Cerebellar cortex (tissue), 1 donor: Measurements from ENCODE around the gene SBF2.
"Not testable (repeated sequence)": the region's sequence is repeated elsewhere in the genome, so short reads cannot be mapped to it uniquely, and the experiment has no call there.

Source experiments
- DNase-seq: peaks from one replicate; pipeline ENCODE4 v3.0.0-alpha.2; 2015; ENCODE audit warnings: low spot score

SBF2 gene

GRCh38 chr11:10012068-10012467 lies 282.0 kb downstream of the SBF2 start:
- DNase-seq = no peak

DNA sequence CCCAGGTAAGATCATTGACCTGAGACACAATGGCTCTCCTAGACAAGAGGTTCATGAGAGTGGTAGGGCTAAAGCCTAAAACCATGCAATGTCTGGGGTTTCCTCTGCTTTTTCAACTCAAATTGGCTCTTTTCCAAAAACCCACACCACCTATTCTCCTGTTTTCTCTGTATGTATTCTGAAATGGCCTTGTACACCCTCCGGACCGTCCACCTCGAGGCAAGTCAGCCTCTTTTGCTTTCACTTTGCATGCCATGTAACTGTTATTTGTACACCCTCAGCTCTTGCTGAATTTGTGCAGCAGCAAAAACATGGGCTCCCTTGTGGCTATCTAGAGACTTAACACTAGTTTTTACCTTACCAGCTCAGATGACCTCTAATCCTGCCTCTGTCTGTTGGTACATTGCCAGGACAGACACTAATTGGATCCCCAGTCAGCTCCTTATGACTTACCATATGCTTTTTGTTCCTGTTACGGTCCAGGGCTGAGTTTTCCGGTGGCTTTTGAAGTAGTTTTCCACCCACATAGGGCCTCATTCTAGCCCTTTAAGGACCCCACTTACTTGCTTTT lies 288.0 kb downstream of the SBF2 start:
- DNase-seq = no peak

DNA sequence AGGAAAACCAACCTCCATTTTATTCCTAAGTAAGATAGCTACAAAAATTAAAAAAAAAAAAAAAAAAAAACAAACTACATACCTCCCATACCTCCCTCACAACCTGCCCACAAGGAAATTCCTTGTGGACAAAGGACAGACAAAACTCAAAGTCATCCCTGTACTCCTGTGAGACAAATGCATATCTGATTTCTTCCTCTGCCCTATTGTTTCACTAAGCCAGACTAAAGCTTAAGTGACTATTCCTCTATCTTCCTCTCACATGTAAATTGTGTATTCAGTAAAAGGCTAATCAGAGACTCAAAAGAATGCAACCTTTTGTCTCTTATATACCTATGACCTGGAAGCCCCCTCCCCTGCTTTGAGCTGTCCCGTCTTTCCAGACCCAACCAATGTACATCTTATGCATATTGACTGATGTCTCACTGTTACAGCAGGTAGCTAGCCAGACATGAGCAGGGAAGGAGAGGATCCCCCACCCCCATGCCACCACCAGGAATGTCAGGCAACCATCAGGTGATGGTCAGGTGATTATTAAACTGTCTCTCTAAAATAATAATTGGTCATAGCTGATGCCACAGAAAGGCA lies 289.4 kb downstream of the SBF2 start:
- no peak for DNase-seq

- DNase-seq = no peak
Observed at GRCh38 chr11:10002221-10002620, 291.8 kb downstream of the SBF2 start.

- DNase-seq = no peak
Observed at GRCh38 chr11:9992306-9992705, 301.7 kb downstream of the SBF2 start.

GRCh38 chr11:9990221-9990973 lies 303.6 kb downstream of the SBF2 start:
- no peak for DNase-seq

DNA sequence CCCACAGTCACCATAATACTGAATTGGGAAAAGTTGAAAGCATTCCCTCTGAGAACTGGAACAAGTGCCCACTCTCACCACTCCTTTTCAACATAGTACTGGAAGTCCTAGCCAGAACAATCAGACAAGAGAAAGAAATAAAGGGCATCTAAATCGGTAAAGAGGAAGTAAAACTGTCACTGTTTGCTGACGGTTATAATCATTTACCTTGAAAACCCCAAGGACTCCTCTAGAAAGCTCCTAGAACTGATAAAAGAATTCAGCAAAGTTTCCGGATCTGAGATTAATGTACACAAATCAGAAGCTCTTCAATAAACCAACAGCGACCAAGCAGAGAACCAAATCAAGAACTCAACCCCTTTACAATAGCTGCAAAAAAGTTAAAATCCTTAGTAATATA lies 306.7 kb downstream of the SBF2 start:
- not testable (repeated sequence) for DNase-seq

DNA sequence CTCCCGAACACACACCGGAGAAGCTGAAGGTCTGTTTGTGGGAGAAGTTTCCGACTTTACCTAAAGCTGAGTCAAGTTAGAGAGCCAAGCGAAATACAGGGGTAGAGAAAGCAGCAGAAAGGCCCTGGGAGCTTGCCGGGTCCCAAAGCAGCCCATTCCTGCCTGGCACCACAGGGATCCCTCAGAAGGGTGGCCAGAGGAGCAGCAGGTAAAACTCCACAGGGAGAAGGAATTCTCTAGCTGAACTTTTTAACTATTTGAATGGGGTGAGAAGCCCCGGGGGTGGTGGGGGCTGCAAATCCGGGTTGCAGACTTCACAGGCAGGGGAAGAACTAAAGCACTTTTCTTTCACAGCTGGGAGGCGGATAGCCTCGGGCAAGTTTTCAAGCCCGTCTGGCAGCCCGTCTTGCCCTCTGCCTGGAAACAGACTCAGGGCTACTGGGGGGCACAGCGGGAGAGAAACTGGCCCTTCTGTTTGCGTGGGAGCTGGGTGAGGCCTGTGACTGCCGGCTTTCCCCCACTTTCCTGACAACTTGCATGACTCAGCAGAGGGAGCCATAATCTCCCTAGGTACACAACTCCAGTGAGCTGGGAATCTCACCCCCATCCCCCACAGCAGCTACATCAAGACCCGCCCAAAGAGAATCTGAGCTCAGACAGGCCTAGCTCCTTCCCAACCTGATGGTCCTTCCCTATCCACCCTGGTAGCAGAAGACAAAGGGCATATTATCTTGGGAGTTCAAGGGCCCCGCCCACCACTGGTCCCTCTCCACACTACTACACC lies 311.0 kb downstream of the SBF2 start:
- DNase-seq = no peak

- DNase-seq = no peak
Observed at GRCh38 chr11:9982127-9982795, 311.8 kb downstream of the SBF2 start.

GRCh38 chr11:9980931-9981330 lies 313.1 kb downstream of the SBF2 start:
- DNase-seq = no peak

GRCh38 chr11:9977554-9977953 lies 316.5 kb downstream of the SBF2 start:
- no peak for DNase-seq

DNA sequence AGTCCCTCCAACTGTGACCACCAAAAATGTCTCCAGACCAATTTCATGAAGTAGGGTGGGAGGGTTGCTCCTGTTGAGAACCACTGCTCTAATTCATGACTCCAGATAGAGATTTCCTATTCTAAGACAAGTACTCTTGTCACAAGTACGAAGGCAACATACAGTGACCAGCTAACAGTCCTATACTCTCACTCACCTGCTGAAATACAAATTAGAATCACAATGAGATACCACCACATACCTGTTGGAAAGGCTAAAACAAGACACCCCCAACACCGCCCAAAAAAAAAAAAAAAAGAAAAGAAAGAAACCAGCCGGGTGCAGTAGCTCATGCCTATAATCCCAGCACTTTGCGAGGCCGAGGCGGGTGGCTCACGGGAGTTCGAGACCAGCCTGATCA lies 319.6 kb downstream of the SBF2 start:
- DNase-seq = peak; percentile 13

- no peak for DNase-seq
Observed at GRCh38 chr11:9973921-9974320, 320.1 kb downstream of the SBF2 start.

GRCh38 chr11:9972989-9973388 lies 321.0 kb downstream of the SBF2 start:
- peak; percentile 66 for DNase-seq

GRCh38 chr11:9971894-9972293 lies 322.1 kb downstream of the SBF2 start:
- DNase-seq = no peak

GRCh38 chr11:9969068-9969467 lies 325.0 kb downstream of the SBF2 start:
- DNase-seq = no peak

GRCh38 chr11:9962722-9963121 lies 331.3 kb downstream of the SBF2 start:
- no peak for DNase-seq

DNA sequence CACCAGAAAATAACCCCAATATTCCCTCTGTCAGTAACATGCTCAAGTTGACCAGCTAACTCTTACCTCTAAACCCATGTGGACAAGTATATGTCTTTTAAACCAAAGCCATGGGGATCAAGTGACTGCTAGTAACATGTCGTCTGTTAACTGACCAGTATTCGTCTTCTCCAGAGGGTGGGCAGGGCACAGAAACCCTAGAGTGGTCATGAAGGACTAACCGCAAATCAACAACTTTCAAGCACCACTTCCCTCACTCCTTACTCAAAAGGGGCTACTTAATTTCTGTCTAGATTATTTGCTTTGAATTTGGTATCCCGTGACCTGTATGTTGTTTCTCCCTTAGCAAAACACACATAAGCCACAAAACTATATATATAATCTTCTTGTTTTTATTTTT lies 336.9 kb downstream of the SBF2 start:
- no peak for DNase-seq

DNA sequence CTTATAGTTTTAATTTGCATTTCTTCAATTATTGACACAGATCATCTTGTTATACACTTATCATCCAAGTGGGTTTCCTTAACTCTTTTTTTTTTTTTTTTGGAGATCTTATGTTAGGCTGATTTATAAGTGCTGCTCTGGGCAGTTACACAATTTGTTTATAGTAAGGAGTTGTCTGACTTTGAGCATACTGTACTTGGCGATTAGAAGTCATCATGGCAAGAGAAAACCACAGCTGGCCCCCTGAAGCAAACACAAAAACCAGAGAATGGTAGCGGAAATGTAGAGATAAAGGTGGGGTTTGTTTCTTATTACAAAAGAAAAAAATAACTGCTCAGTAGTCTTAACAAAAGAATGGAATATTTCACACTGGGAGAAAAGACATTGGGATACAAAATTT lies 337.5 kb downstream of the SBF2 start:
- DNase-seq = no peak

DNA sequence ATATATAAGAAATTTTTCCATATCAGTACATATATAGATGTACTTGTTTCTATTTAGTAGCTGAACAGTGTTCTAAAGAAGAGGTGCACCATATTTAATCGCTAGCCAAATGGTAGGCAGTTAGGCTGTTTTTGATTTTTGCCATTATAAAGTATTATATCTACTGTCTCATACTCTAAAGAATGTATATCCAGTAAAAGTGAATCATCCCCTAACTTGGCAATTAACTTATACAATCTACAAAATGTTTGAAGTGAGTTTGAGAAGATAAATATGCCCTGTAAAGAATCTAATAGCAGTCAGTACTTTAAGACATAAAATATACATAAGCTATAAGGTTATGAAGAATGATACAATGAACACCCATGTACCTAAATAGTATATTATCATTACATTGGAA lies 338.6 kb downstream of the SBF2 start:
- no peak for DNase-seq

DNA sequence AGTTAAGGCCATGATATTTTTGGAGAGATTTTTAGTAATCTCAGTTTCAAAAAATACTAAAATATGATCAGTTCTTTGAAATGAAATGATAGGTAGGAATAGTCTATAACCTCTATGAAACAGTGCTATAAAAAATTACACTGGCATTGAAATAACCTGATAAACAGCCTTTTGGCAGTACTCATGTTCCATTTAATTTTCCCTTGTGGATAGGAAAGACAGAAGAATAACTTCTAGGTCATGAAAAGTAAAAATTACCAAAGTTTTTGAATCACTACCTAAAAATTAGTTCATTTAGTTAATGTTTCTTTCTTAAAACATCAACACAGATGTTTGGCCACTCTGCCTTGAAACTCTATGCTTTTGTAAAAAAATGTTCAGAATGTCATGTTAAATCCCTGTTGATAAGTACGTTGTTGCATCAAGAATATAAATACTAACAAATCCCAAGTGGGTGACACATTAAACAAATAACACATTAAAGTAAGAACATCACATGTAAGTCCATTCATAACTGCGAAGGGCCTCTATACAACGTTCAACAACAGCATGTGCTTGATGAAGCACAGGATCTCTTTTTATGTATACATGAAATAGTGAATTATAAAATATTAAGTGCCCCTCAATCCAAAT lies 339.9 kb downstream of the SBF2 start:
- DNase-seq = no peak
